Mucosa of rectum (tissue), 2 donors: ENCODE data around the gene GP1BB.

Experiments used
- H3K27ac ChIP-seq, 2 donors: one replicate each; pipeline ENCODE4 v1.7.0; 2013; ENCODE audit warnings: inconsistent platforms in 2 of 2, low read depth in 2 of 2, low read length in 2 of 2
- H3K27me3 ChIP-seq, 2 donors: one replicate each; pipeline ENCODE4 v1.7.0; 2013; ENCODE audit warnings: low read length in 2 of 2; ENCODE audit not compliant: control insufficient read depth in 2 of 2, insufficient read depth in 2 of 2
- H3K36me3 ChIP-seq, 2 donors: one replicate each; pipeline ENCODE4 v1.7.0; 2013; ENCODE audit warnings: low read length in 2 of 2; ENCODE audit not compliant: control insufficient read depth in 2 of 2, insufficient read depth in 2 of 2
- H3K4me1 ChIP-seq, 2 donors: one replicate each; pipeline ENCODE4 v1.7.0; 2013; ENCODE audit warnings: low read length in 2 of 2, mild to moderate bottlenecking in 1 of 2; ENCODE audit not compliant: control insufficient read depth in 2 of 2, insufficient read depth in 2 of 2
- H3K4me3 ChIP-seq, 2 donors: one replicate each; pipeline ENCODE4 v1.7.0; 2013; ENCODE audit warnings: low read length in 2 of 2
- H3K9ac ChIP-seq, 2 donors: one replicate each; pipeline ENCODE4 v1.7.0; 2013; ENCODE audit warnings: low read length in 2 of 2, low read depth in 1 of 2, mild to moderate bottlenecking in 1 of 2
- H3K9me3 ChIP-seq, 2 donors: one replicate each; pipeline ENCODE4 v1.7.0; 2013; ENCODE audit warnings: low read length in 2 of 2; ENCODE audit not compliant: control insufficient read depth in 2 of 2
- donor health status: healthy.
- donor health status: Normal muscosa, but diverticular disease.

Gene GP1BB

GRCh38 chr22:19714312-19715187, 8.8 kb upstream of the GP1BB start, which contains the start of gene SEPTIN5:
TSS of gene SEPTIN5 (plus strand) at chr22:19714503. CDS start at chr22:19714589, 86 bp downstream.
- no peaks in the 10 kb centered on the region for H3K9me3 ChIP-seq
- H3K9ac ChIP-seq: no peak within 1 kb of the TSS
- no peak within 1 kb of the TSS for H3K27ac ChIP-seq
- peaks cover 8 to 11% of the 10 kb centered on the region in 2 donors for H3K4me1 ChIP-seq
- peak within 1 kb of the TSS; percentile 20 to 35 for H3K4me3 ChIP-seq
- no peaks in the 10 kb centered on the region for H3K36me3 ChIP-seq
- H3K27me3 ChIP-seq: peaks cover 12 to 35% of the 10 kb centered on the region in 2 donors

GRCh38 chr22:19715188-19715930, 8.0 kb upstream of the GP1BB start:
- peak overlapping the region in 1 of 2 donors; percentile 24 for H3K4me3 ChIP-seq
- H3K36me3 ChIP-seq: no peaks in the 10 kb centered on the region
- H3K4me1 ChIP-seq: peaks cover 8 to 11% of the 10 kb centered on the region in 2 donors
- H3K9ac ChIP-seq: no peak overlapping the region
- H3K9me3 ChIP-seq: no peaks in the 10 kb centered on the region
- H3K27me3 ChIP-seq: peaks cover 19 to 43% of the 10 kb centered on the region in 2 donors
- H3K27ac ChIP-seq: no peak overlapping the region

GRCh38 chr22:19716041-19716828, 7.1 kb upstream of the GP1BB start:
- no peak overlapping the region for H3K27ac ChIP-seq
- H3K4me1 ChIP-seq: peaks cover 8 to 11% of the 10 kb centered on the region in 2 donors
- no peak overlapping the region for H3K4me3 ChIP-seq
- H3K9me3 ChIP-seq: no peaks in the 10 kb centered on the region
- H3K9ac ChIP-seq: no peak overlapping the region
- H3K36me3 ChIP-seq: no peaks in the 10 kb centered on the region
- H3K27me3 ChIP-seq: peaks cover 24 to 50% of the 10 kb centered on the region in 2 donors

- H3K36me3 ChIP-seq: no peaks in the 10 kb centered on the region
- H3K27me3 ChIP-seq: peaks cover 30 to 55% of the 10 kb centered on the region in 2 donors
- H3K4me1 ChIP-seq: peaks cover 8 to 11% of the 10 kb centered on the region in 2 donors
- no peak overlapping the region for H3K27ac ChIP-seq
- no peaks in the 10 kb centered on the region for H3K9me3 ChIP-seq
- H3K4me3 ChIP-seq: no peak overlapping the region
- H3K9ac ChIP-seq: no peak overlapping the region
These were observed 6.6 kb upstream of the GP1BB start for GRCh38 chr22:19716829-19717105.

GRCh38 chr22:19717181-19717580, 6.2 kb upstream of the GP1BB start:
- H3K4me1 ChIP-seq: peaks cover 8 to 11% of the 10 kb centered on the region in 2 donors
- H3K4me3 ChIP-seq: no peak overlapping the region
- H3K27me3 ChIP-seq: peaks cover 30 to 56% of the 10 kb centered on the region in 2 donors
- H3K9me3 ChIP-seq: no peaks in the 10 kb centered on the region
- H3K36me3 ChIP-seq: no peaks in the 10 kb centered on the region
- H3K27ac ChIP-seq: no peak overlapping the region
- H3K9ac ChIP-seq: no peak overlapping the region

- H3K4me3 ChIP-seq: peak overlapping the region; percentile 52 to 64
- peak overlapping the region in 1 of 2 donors; percentile 53 for H3K9ac ChIP-seq
- H3K4me1 ChIP-seq: peaks cover 8 to 15% of the 10 kb centered on the region in 2 donors
- no peak overlapping the region for H3K27ac ChIP-seq
- H3K27me3 ChIP-seq: peaks cover 36 to 62% of the 10 kb centered on the region in 2 donors
- H3K36me3 ChIP-seq: no peaks in the 10 kb centered on the region
- no peaks in the 10 kb centered on the region for H3K9me3 ChIP-seq
These were observed 5.5 kb upstream of the GP1BB start for GRCh38 chr22:19717691-19718455.

- no peak overlapping the region for H3K27ac ChIP-seq
- H3K4me1 ChIP-seq: peaks cover 10 to 20% of the 10 kb centered on the region in 2 donors
- peaks cover 34 to 63% of the 10 kb centered on the region in 2 donors for H3K27me3 ChIP-seq
- H3K9me3 ChIP-seq: no peaks in the 10 kb centered on the region
- H3K36me3 ChIP-seq: no peaks in the 10 kb centered on the region
- H3K4me3 ChIP-seq: peak overlapping the region; percentile 52 to 64
- peak overlapping the region; percentile 32 to 53 for H3K9ac ChIP-seq
These were observed 4.8 kb upstream of the GP1BB start for GRCh38 chr22:19718456-19719049.

GRCh38 chr22:19719050-19719482, 4.3 kb upstream of the GP1BB start:
- H3K27ac ChIP-seq: no peak overlapping the region
- H3K36me3 ChIP-seq: no peaks in the 10 kb centered on the region
- H3K4me3 ChIP-seq: no peak overlapping the region
- H3K27me3 ChIP-seq: peaks cover 32 to 60% of the 10 kb centered on the region in 2 donors
- peaks cover 8 to 20% of the 10 kb centered on the region in 2 donors for H3K4me1 ChIP-seq
- H3K9ac ChIP-seq: no peak overlapping the region
- no peaks in the 10 kb centered on the region for H3K9me3 ChIP-seq

- H3K27ac ChIP-seq: no peak overlapping the region
- peaks cover 35 to 65% of the 10 kb centered on the region in 2 donors for H3K27me3 ChIP-seq
- H3K4me3 ChIP-seq: no peak overlapping the region
- peaks cover 8 to 20% of the 10 kb centered on the region in 2 donors for H3K4me1 ChIP-seq
- no peaks in the 10 kb centered on the region for H3K9me3 ChIP-seq
- H3K9ac ChIP-seq: no peak overlapping the region
- no peaks in the 10 kb centered on the region for H3K36me3 ChIP-seq
These were observed 3.8 kb upstream of the GP1BB start for GRCh38 chr22:19719488-19720021.
